SJCRH30 (cell line): ENCODE data around the gene CELF6. TPM values are rescaled to one million over a fixed set of nuclear protein-coding genes. Genes with fewer than 3 reads are reported as not detected.

Experiments used
- total RNA-seq: library from RNA; depleted of rRNA; stranded (reverse); fragments of >200 nt; shearing (Covaris generic); gene quantifications from 2 replicates; pipeline ENCODE4 v1.2.3, GENCODE V29; 2014; rRNA removed

CELF6 gene
- total RNA-seq, 1 experiment from 2014 or later, result not detected

Other genes starting within 250 kb of the CELF6 start
- gene MYO9A, start 202.0 kb downstream of the CELF6 start, total RNA-seq, result 34.4 and 37.2 TPM in 2 replicates
- gene SENP8, start 201.8 kb downstream of the CELF6 start, total RNA-seq, result 6.1 and 7.7 TPM in 2 replicates
- 0.35 TPM in 1 of 2 replicates, not detected in the other for gene GRAMD2A, start 122.4 kb downstream of the CELF6 start, total RNA-seq
- 1,855 and 1,858 TPM in 2 replicates for gene PKM, start 89.0 kb downstream of the CELF6 start, total RNA-seq
- gene PARP6, start 47.6 kb downstream of the CELF6 start, total RNA-seq, result 36.1 and 52.5 TPM in 2 replicates
- 43.6 and 45.9 TPM in 2 replicates for gene HEXA, start 55.9 kb upstream of the CELF6 start, total RNA-seq
- not detected in 2 replicates for gene TMEM202, start 78.1 kb upstream of the CELF6 start, total RNA-seq
- 58.6 and 64.8 TPM in 2 replicates for gene ARIH1, start 154.2 kb upstream of the CELF6 start, total RNA-seq